Fibroblast of lung (primary cell): ENCODE measurements around the gene ANTXRL. TPM values are rescaled to one million over a fixed set of nuclear protein-coding genes. Genes with fewer than 3 reads are reported as not detected.

Source experiments
- DNase-seq, 2 donors: peaks; one replicate each; pipeline versions ENCODE4 v3.0.0 to v3.0.0-alpha.2; 2010; ENCODE audit warnings: low read depth in 2 of 2
- H2AFZ ChIP-seq: 2 replicates; pipeline ENCODE4 v1.5.1; 2012; ENCODE audit warnings: low read length, control low read depth, inconsistent platforms
- H3K27ac ChIP-seq: 2 replicates; pipeline ENCODE4 v1.5.1; 2011; ENCODE audit warnings: low read length, control low read depth; ENCODE audit not compliant: insufficient read depth
- H3K27me3 ChIP-seq: 2 replicates; pipeline ENCODE4 v1.5.1; 2011; ENCODE audit warnings: mild to moderate bottlenecking, low read length; ENCODE audit not compliant: control insufficient read depth, insufficient read depth
- H3K36me3 ChIP-seq: 2 replicates; pipeline ENCODE4 v1.5.1; 2011; ENCODE audit warnings: low read length; ENCODE audit not compliant: control insufficient read depth, insufficient read depth
- H3K4me1 ChIP-seq: 2 replicates; pipeline ENCODE4 v1.5.1; 2011; ENCODE audit warnings: low read length; ENCODE audit not compliant: control insufficient read depth, insufficient read depth; ENCODE audit errors: extremely low read depth
- H3K4me2 ChIP-seq: 2 replicates; pipeline ENCODE4 v1.5.1; 2011; ENCODE audit warnings: low read length, control low read depth; ENCODE audit not compliant: insufficient read depth; ENCODE audit errors: extremely low read depth
- H3K4me3 ChIP-seq, 4 experiments: fragments of 200-600 bp in 1 of 4; sonication (generic) in 1 of 4; replicated peaks in 1 of 4; 2 replicates each; pipeline ENCODE4 v1.5.1; 2011 to 2016; ENCODE audit warnings: low read length in 4 of 4, low read depth in 3 of 4, mild to moderate bottlenecking in 3 of 4, control low read depth in 2 of 4, inconsistent platforms in 1 of 4, mixed read lengths in 1 of 4; ENCODE audit not compliant: insufficient read depth in 1 of 4; ENCODE audit errors: control extremely low read depth in 1 of 4
- H3K79me2 ChIP-seq: 2 replicates; pipeline ENCODE4 v1.5.1; 2012; ENCODE audit warnings: mild to moderate bottlenecking, low read length, inconsistent platforms; ENCODE audit not compliant: control insufficient read depth, insufficient read depth
- H3K9ac ChIP-seq: 2 replicates; pipeline ENCODE4 v1.5.1; 2011; ENCODE audit warnings: mild to moderate bottlenecking, low read length, control low read depth; ENCODE audit not compliant: insufficient read depth
- H3K9me3 ChIP-seq: 2 replicates; pipeline ENCODE4 v1.5.1; 2012; ENCODE audit warnings: low read depth, low read length; ENCODE audit not compliant: control insufficient read depth, insufficient read depth
- H4K20me1 ChIP-seq: 2 replicates; pipeline ENCODE4 v1.5.1; 2011; ENCODE audit warnings: low read length; ENCODE audit not compliant: control insufficient read depth, insufficient read depth; ENCODE audit errors: extremely low read depth
- CTCF ChIP-seq, 2 donors: IDR thresholded peaks in 1 of 2; conservative IDR thresholded peaks in 1 of 2; 1 replicate in 1 of 2; 2 replicates in 1 of 2; pipeline ENCODE4 v1.5.1; 2011 to 2012; ENCODE audit warnings: low read length in 2 of 2, control low read depth in 1 of 2, inconsistent platforms in 1 of 2, low read depth in 1 of 2, mild to moderate bottlenecking in 1 of 2
- EZH2 ChIP-seq: IDR thresholded peaks from 2 replicates; pipeline ENCODE4 v1.5.1; 2012; ENCODE audit warnings: low read length, control low read depth, mild to moderate bottlenecking; ENCODE audit errors: missing control alignments
- polyA plus RNA-seq, 2 donors: library from polyadenylated mRNA; depleted of rRNA in 1 of 2; stranded (reverse) in 1 of 2; unstranded in 1 of 2; fragments of >200 nt; gene quantifications; 2 replicates each; pipeline ENCODE4 v1.2.1, GENCODE V29; 2011 to 2012; ENCODE audit warnings: missing spikeins in 1 of 2
- total RNA-seq: library from RNA; depleted of rRNA; stranded (reverse); fragments of >200 nt; gene quantifications from 2 replicates; pipeline ENCODE4 v1.2.1, GENCODE V29; 2014

The ANTXRL gene
- total and polyA plus RNA-seq, 2 donors (not counting 1 experiment from before 2014, with no cell fraction given), result not detected

DNA sequence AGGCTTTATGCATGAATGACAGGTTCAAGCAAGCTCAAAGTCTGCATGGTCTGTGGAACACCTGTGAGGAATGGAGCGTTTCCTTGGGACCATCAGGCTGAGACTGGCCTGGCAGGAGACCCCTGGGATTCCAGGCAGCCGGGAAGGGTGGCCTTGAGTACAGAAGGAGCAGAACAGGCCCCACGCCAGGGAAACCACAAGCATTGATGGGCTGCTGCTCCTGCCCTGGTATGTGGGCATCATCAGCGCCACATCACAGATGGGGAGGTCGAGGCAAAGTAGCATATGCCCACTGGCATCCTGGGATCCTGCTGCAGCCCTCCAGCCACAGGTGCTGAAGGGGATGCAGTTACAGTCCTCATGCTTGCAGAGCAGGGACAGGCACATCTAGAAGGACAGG, 40.9 kb downstream of the ANTXRL start:
- no peak overlapping the region for H3K4me3 ChIP-seq
- H3K27ac ChIP-seq, result no peak overlapping the region
- no peak overlapping the region for H2AFZ ChIP-seq
- no peaks in the 10 kb centered on the region for H3K4me1 ChIP-seq
- no peaks in the 10 kb centered on the region for H3K79me2 ChIP-seq
- no peaks in the 10 kb centered on the region for H3K9me3 ChIP-seq
- no peaks in the 10 kb centered on the region for H4K20me1 ChIP-seq
- DNase-seq, result no peak
- H3K9ac ChIP-seq, result no peak overlapping the region
- H3K36me3 ChIP-seq, result no peaks in the 10 kb centered on the region
- no peak for TF ChIP-seq EZH2
- no peak for TF ChIP-seq CTCF (conservative IDR thresholded peaks at IDR 0.05 in 1 of 2, IDR thresholded peaks at IDR 0.05 in 1 of 2; ENCODE audit: low read depth in 1 of 2, low read length in 2 of 2)
- peaks cover 2% of the 10 kb centered on the region for H3K27me3 ChIP-seq
- H3K4me2 ChIP-seq, result no peak overlapping the region

DNA sequence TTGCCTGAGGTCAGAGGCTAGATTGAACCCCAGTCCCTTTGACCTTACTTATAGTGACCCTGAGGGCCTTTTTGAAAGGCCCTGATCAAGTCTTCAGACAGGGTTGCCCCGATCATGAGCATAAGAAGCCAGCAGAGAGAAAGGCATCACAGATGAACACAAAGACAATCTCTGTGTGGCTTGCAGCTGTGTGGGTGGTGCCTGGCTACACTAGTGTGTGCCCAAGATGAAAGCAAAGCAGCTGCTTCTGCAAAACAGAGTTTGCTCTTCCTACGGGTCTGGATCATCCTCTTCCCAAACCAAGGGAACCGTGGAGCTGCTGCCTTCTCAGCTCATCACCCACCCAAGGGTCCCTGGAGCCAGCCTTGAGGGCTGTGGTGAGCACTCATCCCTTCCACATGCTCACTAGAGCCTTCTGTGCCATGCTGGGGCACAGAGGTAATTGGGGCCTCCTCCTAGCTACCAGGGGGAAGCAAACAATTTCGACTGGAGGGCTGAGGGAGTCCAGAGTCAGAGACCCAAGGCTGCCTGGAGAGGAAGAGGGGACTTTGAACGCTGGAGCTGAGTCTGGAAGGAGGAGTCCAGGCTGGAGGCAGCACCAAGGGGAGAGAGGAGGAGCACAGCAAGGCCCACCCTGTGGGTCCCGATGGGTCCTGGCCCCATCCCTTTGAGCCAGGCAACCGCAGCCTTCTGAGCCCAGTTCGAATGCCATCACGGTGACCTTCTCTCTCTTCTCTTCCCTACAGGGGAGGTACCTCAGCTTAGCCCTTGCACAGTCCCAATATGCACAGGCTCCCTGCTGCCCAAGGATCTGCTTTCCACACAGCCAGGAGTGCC, 42.3 kb downstream of the ANTXRL start:
- no peaks in the 10 kb centered on the region for H3K79me2 ChIP-seq
- no peak overlapping the region for H3K27ac ChIP-seq
- no peak overlapping the region for H3K9ac ChIP-seq
- no peaks in the 10 kb centered on the region for H4K20me1 ChIP-seq
- no peaks in the 10 kb centered on the region for H3K9me3 ChIP-seq
- no peak for DNase-seq
- H2AFZ ChIP-seq, result no peak overlapping the region
- H3K27me3 ChIP-seq, result no peaks in the 10 kb centered on the region
- no peaks in the 10 kb centered on the region for H3K36me3 ChIP-seq
- H3K4me3 ChIP-seq, result no peak overlapping the region
- TF ChIP-seq EZH2, result no peak
- TF ChIP-seq CTCF (conservative IDR thresholded peaks at IDR 0.05 in 1 of 2, IDR thresholded peaks at IDR 0.05 in 1 of 2; ENCODE audit: low read depth in 1 of 2, low read length in 2 of 2), result no peak
- H3K4me2 ChIP-seq, result no peak overlapping the region
- H3K4me1 ChIP-seq, result no peaks in the 10 kb centered on the region

GRCh38 chr10:46329690-46330016, 42.9 kb downstream of the ANTXRL start:
- no peaks in the 10 kb centered on the region for H3K79me2 ChIP-seq
- DNase-seq, result no peak
- H3K36me3 ChIP-seq, result no peaks in the 10 kb centered on the region
- H3K9ac ChIP-seq, result no peak overlapping the region
- no peaks in the 10 kb centered on the region for H3K27me3 ChIP-seq
- H2AFZ ChIP-seq, result no peak overlapping the region
- H3K4me2 ChIP-seq, result no peak overlapping the region
- H4K20me1 ChIP-seq, result no peaks in the 10 kb centered on the region
- H3K4me1 ChIP-seq, result no peaks in the 10 kb centered on the region
- TF ChIP-seq CTCF (conservative IDR thresholded peaks at IDR 0.05 in 1 of 2, IDR thresholded peaks at IDR 0.05 in 1 of 2; ENCODE audit: low read depth in 1 of 2, low read length in 2 of 2) (no peak), EZH2 (no peak)
- no peaks in the 10 kb centered on the region for H3K9me3 ChIP-seq
- no peak overlapping the region for H3K27ac ChIP-seq
- H3K4me3 ChIP-seq, result no peak overlapping the region
